IPS-11a (cell line): Measurements from ENCODE around the gene MAPT.

ENCODE experiments used
- H3K4me3 ChIP-seq: one replicate; pipeline ENCODE4 v1.5.1; 2013; ENCODE audit warnings: low read depth, low read length, control low read depth

MAPT gene

DNA sequence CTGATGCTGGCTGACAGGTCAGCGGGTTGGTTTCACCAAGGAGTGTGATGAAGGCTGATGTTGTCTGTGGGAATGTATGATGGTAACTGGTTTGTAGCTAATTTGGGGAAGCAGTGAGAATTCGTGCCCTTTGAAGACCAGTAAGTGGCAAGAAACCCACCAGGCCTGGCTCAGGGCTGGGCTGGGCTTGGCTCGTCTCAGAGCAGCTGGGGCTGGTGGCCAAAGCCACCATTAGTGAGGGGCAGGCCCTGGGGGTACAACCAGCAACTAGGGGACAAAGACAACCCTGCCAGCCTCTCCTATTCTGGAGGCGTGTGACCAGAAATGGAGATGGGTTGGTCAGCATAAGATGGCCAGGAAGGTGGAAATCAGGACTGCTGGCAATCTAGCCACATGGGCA is 91.7 kb downstream of the MAPT start:
- no peak overlapping the region for H3K4me3 ChIP-seq

DNA sequence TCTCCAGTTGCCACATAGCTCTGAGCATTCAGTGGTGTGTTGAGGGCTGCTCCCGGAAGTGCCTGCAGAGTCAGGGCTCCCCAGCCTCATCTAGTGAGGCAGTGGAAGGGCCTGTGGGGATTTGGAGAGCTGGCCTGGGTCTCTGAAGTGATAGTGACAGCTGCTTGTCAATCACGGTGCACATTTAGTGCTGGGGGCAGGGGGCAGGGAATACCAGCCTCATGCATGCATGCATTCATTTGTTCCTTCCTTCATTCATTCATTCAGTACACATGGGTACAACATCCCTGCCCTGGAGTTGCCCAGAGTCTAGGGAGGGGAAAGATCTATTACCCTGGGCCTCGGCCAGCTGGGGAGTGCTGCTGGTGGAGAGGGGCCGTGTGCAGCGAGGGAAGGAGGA is 93.4 kb downstream of the MAPT start:
- no peak overlapping the region for H3K4me3 ChIP-seq

DNA sequence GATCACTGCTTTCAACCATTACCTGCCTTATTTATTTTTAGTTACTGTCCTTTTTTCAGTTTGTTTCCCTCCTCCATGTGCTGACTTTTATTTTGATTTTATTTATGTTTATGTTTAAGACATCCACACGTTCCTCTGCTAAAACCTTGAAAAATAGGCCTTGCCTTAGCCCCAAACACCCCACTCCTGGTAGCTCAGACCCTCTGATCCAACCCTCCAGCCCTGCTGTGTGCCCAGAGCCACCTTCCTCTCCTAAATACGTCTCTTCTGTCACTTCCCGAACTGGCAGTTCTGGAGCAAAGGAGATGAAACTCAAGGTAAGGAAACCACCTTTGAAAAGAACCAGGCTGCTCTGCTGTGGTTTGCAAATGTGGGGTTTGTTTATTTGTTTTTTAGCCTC is 95.4 kb downstream of the MAPT start:
- no peak overlapping the region for H3K4me3 ChIP-seq

DNA sequence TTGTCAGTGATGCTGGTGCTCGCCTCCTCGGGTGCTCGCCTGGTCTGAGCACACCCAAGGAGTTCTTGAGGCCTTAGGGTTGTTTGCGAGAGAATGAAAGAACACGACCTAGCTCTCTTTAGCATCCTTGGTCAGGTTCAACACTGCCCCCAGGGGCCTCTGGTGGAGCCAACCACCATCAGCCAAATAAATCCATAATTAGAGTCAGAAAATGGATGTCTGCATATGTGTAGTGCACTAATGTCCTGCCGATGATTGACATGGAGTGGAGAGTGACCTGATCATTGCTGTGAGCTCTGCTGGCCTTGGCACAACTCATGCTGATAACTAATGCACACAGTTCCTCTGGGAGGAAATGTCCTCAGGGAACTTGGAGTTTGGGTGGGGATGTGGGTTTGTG is 96.5 kb downstream of the MAPT start:
- no peak overlapping the region for H3K4me3 ChIP-seq

DNA sequence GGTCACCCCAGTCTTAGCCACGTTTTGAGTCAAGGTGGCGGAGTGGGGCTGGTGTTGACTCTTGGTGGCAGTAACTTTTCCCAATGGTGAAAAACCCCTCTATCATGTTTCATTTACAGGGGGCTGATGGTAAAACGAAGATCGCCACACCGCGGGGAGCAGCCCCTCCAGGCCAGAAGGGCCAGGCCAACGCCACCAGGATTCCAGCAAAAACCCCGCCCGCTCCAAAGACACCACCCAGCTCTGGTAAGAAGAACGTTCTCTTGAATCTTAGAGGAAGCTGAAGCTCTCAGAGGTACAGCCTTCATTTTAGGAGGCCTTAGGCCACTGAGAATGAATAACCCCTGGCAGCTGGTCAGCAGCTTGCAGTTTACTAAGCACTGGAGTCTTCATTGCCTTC is 97.0 kb downstream of the MAPT start:
- H3K4me3 ChIP-seq: no peak overlapping the region

DNA sequence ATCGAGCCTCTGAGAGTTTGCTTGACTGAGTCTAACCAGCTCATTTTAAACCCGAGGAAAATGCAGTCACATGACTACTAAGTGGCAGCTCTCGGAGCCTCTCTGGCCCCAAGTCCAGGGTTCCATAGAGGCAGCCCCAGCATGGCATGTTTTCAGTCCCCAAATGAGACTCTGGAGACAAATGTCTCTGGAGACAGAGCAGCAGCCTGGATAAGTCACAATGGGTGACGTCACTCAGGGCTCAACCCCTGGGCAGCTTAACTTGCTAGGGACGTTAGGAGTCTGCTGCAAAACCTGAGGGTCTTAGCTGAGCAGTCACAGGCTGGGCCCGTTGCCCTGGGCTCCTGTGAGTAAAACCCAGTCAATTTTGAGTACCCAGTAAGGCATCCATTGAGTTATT is 97.8 kb downstream of the MAPT start:
- H3K4me3 ChIP-seq: no peak overlapping the region

DNA sequence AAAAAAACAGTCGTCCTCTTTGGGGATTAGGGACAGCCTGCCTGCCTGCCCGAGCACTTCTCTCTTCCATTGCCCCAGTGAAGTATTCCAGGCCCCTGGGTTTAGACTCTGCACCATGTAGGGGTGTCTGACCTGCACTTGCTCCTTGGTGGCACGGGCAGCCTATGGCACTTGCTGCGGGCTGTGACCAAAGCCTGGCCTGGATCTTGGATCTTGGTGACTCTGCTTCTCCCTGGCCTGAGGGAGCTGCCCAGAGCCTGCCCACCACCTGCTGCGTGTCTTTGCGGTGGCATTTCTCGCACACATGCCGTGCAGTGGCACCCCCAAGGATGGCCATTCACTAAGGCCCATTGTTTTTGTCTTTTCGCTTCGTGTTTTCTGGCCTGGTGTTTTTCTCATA is 98.5 kb downstream of the MAPT start:
- H3K4me3 ChIP-seq: no peak overlapping the region

DNA sequence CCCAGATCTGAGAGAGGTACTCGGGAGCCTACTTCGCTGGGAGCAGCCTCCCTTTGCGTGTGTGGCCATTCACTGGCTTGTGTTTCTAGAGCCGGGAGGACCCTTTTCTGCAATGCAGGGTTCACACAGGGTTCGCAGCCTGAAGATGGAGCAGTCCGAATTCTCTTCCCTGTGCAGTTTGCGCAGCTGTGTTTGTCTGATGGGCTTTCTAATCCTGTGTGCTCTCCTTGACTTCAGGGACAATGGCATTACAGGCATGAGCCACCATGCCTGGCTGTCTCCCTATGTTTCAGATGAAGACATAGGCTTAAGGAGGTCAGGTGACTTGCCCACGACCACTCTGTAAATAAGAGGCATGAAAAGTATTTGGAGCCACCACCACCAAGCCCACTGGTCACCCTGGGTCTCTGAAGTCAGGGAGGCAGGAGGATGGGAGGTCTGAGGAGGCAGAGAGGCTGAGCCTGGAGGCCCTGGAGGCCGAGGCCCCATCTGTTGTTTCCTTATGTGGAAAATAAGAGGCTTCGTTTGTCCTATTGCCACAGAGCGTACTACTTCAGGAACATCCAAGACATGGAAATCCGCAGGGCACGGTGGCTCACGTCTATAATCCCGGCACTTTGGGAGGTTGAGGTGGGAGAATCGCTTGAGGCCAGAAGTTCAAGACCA is 99.7 kb downstream of the MAPT start:
- no peak overlapping the region for H3K4me3 ChIP-seq

DNA sequence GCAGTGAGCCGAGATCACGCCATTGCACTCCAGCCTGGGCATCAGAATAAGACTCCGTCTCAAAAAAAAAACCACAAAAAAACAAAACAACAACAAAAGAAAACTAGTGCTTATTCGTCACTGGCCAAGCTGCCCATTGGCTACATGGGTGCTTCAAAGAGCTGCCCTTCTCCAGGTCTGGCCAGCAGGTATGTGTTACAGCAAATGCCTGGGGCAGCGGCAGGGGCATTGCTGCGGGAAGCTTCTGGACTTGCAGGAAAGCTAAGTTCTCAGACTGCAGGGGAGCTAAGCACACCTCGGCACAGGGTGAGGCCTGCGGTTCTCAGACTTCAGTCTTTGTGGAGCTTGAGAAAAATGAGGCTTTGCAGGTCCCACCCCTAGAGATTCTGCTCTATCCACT is 100.6 kb downstream of the MAPT start:
- H3K4me3 ChIP-seq: no peak overlapping the region

DNA sequence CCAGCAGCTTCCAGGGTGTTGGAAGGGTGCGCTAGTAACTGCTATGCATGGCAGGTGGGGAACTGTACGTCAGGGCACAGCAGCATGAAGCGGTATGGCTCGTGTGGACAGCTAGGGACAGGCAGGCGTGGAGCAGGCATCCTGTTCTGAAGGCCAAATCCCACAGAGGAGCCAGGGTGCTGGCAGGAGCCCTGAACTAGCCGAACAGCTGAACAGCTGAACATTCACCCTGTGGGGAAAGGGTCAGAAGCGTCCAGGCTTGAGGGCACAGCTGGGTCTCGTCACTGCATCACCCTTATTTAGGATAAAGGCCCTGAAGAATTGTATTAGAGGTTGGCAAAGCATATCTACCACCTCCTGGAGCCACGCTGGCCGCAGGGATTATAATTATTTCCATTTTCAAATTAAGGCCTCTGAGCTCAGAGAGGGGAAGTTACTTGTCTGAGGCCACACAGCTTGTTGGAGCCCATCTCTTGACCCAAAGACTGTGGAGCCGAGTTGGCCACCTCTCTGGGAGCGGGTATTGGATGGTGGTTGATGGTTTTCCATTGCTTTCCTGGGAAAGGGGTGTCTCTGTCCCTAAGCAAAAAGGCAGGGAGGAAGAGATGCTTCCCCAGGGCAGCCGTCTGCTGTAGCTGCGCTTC is 101.4 kb downstream of the MAPT start:
- H3K4me3 ChIP-seq: no peak overlapping the region

DNA sequence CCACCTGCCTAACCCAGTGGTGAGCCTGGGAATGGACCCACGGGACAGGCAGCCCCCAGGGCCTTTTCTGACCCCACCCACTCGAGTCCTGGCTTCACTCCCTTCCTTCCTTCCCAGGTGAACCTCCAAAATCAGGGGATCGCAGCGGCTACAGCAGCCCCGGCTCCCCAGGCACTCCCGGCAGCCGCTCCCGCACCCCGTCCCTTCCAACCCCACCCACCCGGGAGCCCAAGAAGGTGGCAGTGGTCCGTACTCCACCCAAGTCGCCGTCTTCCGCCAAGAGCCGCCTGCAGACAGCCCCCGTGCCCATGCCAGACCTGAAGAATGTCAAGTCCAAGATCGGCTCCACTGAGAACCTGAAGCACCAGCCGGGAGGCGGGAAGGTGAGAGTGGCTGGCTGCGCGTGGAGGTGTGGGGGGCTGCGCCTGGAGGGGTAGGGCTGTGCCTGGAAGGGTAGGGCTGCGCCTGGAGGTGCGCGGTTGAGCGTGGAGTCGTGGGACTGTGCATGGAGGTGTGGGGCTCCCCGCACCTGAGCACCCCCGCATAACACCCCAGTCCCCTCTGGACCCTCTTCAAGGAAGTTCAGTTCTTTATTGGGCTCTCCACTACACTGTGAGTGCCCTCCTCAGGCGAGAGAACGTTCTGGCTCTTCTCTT is 102.1 kb downstream of the MAPT start:
- no peak overlapping the region for H3K4me3 ChIP-seq

DNA sequence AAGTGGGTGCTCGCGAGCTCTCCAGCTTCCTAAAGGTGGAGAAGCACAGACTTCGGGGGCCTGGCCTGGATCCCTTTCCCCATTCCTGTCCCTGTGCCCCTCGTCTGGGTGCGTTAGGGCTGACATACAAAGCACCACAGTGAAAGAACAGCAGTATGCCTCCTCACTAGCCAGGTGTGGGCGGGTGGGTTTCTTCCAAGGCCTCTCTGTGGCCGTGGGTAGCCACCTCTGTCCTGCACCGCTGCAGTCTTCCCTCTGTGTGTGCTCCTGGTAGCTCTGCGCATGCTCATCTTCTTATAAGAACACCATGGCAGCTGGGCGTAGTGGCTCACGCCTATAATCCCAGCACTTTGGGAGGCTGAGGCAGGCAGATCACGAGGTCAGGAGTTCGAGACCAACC is 102.8 kb downstream of the MAPT start:
- no peak overlapping the region for H3K4me3 ChIP-seq

DNA sequence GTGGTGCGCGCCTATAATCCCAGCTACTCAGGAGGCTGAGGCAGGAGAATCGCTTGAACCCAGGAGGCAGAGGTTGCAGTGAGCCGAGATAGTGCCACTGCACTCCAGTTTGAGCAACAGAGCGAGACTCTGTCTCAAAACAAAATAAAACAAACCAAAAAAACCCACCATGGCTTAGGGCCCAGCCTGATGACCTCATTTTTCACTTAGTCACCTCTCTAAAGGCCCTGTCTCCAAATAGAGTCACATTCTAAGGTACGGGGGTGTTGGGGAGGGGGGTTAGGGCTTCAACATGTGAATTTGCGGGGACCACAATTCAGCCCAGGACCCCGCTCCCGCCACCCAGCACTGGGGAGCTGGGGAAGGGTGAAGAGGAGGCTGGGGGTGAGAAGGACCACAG is 103.3 kb downstream of the MAPT start:
- no peak overlapping the region for H3K4me3 ChIP-seq

DNA sequence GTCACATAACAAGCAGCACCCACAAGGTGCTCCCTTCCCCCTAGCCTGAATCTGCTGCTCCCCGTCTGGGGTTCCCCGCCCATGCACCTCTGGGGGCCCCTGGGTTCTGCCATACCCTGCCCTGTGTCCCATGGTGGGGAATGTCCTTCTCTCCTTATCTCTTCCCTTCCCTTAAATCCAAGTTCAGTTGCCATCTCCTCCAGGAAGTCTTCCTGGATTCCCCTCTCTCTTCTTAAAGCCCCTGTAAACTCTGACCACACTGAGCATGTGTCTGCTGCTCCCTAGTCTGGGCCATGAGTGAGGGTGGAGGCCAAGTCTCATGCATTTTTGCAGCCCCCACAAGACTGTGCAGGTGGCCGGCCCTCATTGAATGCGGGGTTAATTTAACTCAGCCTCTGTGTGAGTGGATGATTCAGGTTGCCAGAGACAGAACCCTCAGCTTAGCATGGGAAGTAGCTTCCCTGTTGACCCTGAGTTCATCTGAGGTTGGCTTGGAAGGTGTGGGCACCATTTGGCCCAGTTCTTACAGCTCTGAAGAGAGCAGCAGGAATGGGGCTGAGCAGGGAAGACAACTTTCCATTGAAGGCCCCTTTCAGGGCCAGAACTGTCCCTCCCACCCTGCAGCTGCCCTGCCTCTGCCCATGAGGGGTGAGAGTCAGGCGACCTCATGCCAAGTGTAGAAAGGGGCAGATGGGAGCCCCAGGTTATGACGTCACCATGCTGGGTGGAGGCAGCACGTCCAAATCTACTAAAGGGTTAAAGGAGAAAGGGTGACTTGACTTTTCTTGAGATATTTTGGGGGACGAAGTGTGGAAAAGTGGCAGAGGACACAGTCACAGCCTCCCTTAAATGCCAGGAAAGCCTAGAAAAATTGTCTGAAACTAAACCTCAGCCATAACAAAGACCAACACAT is 104.9 kb downstream of the MAPT start, which contains the start of gene STH:
STH (plus strand) TSS at position 264 of the 913 bp plus-strand sequence; CDS start at position 294, 30 bp downstream.
- no peak within 1 kb of the TSS for H3K4me3 ChIP-seq

DNA sequence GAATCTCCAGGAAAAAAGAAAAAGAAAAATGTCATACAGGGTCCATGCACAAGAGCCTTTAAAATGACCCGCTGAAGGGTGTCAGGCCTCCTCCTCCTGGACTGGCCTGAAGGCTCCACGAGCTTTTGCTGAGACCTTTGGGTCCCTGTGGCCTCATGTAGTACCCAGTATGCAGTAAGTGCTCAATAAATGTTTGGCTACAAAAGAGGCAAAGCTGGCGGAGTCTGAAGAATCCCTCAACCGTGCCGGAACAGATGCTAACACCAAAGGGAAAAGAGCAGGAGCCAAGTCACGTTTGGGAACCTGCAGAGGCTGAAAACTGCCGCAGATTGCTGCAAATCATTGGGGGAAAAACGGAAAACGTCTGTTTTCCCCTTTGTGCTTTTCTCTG is 105.5 kb downstream of the MAPT start:
- no peak overlapping the region for H3K4me3 ChIP-seq

DNA sequence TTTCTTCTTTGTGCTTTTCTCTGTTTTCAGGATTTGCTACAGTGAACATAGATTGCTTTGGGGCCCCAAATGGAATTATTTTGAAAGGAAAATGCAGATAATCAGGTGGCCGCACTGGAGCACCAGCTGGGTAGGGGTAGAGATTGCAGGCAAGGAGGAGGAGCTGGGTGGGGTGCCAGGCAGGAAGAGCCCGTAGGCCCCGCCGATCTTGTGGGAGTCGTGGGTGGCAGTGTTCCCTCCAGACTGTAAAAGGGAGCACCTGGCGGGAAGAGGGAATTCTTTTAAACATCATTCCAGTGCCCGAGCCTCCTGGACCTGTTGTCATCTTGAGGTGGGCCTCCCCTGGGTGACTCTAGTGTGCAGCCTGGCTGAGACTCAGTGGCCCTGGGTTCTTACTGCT is 105.9 kb downstream of the MAPT start:
- no peak overlapping the region for H3K4me3 ChIP-seq

DNA sequence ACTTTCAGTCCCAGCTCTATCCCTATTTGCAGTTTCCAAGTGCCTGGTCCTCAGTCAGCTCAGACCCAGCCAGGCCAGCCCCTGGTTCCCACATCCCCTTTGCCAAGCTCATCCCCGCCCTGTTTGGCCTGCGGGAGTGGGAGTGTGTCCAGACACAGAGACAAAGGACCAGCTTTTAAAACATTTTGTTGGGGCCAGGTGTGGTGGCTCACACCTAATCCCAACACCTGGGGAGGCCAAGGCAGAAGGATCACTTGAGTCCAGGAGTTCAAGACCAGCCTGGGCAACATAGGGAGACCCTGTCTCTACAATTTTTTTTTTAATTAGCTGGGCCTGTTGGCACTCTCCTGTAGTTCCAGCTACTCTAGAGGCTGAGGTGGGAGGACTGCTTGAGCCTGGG is 106.4 kb downstream of the MAPT start:
- H3K4me3 ChIP-seq: no peak overlapping the region

DNA sequence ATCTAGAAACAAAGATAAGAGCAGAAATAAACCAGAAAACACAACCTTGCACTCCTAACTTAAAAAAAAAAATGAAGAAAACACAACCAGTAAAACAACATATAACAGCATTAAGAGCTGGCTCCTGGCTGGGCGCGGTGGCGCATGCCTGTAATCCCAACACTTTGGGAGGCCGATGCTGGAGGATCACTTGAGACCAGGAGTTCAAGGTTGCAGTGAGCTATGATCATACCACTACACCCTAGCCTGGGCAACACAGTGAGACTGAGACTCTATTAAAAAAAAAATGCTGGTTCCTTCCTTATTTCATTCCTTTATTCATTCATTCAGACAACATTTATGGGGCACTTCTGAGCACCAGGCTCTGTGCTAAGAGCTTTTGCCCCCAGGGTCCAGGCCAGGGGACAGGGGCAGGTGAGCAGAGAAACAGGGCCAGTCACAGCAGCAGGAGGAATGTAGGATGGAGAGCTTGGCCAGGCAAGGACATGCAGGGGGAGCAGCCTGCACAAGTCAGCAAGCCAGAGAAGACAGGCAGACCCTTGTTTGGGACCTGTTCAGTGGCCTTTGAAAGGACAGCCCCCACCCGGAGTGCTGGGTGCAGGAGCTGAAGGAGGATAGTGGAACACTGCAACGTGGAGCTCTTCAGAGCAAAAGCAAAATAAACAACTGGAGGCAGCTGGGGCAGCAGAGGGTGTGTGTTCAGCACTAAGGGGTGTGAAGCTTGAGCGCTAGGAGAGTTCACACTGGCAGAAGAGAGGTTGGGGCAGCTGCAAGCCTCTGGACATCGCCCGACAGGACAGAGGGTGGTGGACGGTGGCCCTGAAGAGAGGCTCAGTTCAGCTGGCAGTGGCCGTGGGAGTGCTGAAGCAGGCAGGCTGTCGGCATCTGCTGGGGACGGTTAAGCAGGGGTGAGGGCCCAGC is 107.3 kb downstream of the MAPT start:
- no peak overlapping the region for H3K4me3 ChIP-seq

DNA sequence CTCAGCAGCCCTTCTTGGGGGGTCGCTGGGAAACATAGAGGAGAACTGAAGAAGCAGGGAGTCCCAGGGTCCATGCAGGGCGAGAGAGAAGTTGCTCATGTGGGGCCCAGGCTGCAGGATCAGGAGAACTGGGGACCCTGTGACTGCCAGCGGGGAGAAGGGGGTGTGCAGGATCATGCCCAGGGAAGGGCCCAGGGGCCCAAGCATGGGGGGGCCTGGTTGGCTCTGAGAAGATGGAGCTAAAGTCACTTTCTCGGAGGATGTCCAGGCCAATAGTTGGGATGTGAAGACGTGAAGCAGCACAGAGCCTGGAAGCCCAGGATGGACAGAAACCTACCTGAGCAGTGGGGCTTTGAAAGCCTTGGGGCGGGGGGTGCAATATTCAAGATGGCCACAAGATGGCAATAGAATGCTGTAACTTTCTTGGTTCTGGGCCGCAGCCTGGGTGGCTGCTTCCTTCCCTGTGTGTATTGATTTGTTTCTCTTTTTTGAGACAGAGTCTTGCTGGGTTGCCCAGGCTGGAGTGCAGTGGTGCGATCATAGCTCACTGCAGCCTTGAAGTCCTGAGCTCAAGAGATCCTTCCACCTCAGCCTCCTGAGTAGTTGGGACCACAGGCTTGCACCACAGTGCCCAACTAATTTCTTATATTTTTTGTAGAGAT is 108.1 kb downstream of the MAPT start:
- H3K4me3 ChIP-seq: no peak overlapping the region

DNA sequence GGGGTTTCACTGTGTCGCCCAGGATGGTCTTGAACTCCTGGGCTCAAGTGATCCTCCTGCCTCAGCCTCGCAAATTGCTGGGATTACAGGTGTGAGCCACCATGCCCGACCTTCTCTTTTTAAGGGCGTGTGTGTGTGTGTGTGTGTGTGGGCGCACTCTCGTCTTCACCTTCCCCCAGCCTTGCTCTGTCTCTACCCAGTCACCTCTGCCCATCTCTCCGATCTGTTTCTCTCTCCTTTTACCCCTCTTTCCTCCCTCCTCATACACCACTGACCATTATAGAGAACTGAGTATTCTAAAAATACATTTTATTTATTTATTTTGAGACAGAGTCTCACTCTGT is 108.6 kb downstream of the MAPT start:
- no peak overlapping the region for H3K4me3 ChIP-seq
